Panc1 (cell line): Measurements from ENCODE around the gene PRDX2.

Experiments used
- POLR2AphosphoS5 ChIP-seq: IDR thresholded peaks from 2 replicates; pipeline ENCODE4 v1.6.1; 2012; ENCODE audit warnings: mild to moderate bottlenecking, low read depth, low read length, moderate library complexity
- TF ChIP-seq, protein P1 (sequence below): fragments of 450-650 bp; IDR thresholded peaks from 2 replicates; pipeline ENCODE4 v1.5.1; 2017; ENCODE audit warnings: mild to moderate bottlenecking

DNA sequence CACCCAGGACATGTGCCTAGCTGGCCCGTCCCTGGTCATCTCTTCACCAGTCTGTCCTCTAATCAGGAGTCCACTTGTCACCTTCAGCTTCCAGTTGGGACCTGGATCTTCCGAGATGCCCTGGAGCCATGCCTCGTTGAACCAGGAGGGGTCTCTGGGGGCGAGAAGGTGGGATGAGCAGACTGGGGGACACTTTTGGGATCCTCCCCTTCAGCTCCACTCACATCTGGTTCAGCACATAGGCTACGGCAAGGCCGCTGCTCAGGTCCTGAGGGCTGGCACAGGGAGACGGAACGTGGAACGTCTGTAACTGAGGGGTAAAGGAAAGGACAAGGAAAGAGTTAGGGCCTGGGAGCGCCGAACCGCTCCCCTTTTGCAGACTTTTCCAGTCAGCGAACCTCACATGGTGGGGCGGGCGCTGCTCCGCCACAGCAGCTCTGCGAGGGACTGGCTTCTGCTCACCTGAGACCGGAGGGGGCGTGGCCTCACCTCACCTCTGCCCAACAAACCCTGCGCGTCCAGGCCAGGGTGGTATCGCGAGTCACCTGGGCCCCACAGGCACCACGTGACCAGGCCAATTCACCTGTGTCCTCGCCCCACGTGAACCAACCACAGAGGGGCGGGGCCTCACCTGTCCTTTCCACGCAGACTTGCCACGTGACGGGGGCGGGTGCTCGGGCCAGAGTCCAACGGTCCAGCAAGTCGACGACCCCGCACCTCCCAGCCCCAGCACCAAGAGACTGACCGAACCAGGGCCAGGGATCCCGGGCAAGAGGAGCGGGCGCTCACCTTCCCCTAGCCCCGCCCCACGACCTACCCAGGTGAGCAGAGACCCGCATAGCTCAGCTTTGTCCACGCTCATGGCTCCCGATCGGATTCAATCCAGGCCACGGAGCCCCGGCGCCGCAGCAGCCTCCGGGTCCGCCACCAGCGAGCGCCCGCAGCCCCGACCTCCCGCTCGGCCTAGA lies 26.7 kb downstream of the PRDX2 start, which contains the start of gene HOOK2:
- TF ChIP-seq, protein P1, sequence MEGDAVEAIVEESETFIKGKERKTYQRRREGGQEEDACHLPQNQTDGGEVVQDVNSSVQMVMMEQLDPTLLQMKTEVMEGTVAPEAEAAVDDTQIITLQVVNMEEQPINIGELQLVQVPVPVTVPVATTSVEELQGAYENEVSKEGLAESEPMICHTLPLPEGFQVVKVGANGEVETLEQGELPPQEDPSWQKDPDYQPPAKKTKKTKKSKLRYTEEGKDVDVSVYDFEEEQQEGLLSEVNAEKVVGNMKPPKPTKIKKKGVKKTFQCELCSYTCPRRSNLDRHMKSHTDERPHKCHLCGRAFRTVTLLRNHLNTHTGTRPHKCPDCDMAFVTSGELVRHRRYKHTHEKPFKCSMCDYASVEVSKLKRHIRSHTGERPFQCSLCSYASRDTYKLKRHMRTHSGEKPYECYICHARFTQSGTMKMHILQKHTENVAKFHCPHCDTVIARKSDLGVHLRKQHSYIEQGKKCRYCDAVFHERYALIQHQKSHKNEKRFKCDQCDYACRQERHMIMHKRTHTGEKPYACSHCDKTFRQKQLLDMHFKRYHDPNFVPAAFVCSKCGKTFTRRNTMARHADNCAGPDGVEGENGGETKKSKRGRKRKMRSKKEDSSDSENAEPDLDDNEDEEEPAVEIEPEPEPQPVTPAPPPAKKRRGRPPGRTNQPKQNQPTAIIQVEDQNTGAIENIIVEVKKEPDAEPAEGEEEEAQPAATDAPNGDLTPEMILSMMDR = no peak
- no peak for TF ChIP-seq POLR2AphosphoS5
